Measurements from ENCODE around the gene PHAX.
"Not testable (repeated sequence)": the region's sequence is repeated elsewhere in the genome, so short reads cannot be mapped to it uniquely, and the experiment has no call there.

PHAX gene

GRCh38 chr5:126600631-126601511 is at the start of gene PHAX:
TSS of gene PHAX (plus strand) at chr5:126600947. CDS start at chr5:126600963, 16 bp downstream.
- DNase-seq: no peak

DNA sequence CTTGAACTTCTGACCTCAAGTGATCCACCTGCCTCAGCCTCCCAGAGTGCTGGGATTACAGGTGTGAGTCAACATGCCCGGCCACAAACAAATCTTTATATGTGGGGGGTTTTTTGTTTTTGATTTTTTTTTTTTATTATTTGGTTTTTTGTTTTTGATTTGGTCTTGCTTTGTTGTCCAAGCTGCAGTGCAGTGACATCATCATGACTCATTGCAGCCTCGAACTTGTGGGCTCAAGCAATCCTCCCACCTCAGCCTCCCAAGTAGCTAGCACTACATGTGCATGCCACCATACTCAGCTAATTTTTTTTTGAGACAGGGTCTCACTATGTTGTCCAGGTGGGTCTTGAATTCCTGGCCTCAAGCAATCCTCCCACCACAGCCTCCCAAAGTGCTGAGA is 48.1 kb upstream of the PHAX start:
- no peak for DNase-seq

DNA sequence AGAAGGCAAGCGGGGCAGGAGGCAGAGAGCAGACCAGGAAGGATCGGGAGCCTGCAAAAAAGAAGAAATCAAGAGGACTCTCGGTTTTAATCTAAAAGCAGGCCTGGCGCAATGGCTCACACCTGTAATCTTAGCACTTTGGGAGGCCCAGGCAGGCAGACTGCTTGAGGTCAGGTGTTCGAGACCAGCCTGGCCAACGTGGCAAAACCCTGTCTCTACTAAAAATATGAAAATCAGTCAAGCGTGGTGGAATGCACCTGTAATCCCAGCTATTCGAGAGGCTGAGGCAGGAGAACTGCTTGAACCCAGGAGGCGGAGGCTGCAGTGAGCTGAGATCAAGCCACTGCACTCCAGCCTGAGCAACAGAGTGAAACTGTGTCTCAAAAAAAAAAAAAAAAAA is 45.6 kb upstream of the PHAX start:
- not testable (repeated sequence) for DNase-seq

DNA sequence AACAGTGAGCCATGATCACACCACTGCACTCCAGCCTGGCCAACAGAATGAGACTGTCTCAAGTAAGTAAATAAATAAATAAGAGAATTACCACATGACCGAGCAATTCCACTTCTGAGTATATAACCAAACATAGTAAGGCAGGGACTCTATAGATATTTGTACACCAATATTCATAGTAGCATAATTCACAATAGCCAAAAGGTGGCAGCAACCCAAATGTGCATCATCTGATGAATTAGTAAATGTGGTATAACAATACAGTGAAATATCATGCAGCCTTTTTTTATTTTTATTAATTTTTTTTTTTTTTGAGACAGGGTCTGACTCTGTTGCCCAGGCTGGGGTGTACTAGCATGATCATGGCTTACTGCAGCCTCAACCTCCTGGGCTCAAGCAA is 38.8 kb upstream of the PHAX start:
- DNase-seq: no peak

GRCh38 chr5:126562823-126563222 is 37.9 kb upstream of the PHAX start:
- no peak for DNase-seq

GRCh38 chr5:126568206-126568755 is 32.5 kb upstream of the PHAX start:
- no peak for DNase-seq

DNA sequence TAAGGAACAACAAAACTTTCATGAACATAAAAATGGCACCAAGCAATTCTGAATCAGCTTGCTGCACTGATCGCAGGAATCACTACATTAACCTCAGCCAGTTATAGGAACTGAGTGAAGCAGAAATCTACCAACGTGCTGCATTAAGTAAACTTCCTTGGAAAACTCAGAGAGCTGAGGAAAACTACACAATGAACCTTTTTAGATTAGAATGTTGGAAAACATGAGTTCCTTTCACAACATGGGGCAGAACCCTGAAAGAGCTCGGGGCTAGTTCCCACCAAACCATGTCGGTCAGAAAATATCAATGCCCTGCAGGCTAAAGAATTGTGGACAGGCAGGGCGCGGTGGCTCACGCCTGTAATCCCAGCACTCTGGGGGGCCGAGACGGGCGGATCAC is 25.1 kb upstream of the PHAX start:
- DNase-seq: no peak

GRCh38 chr5:126576974-126577373 is 23.8 kb upstream of the PHAX start:
- DNase-seq: no peak

DNA sequence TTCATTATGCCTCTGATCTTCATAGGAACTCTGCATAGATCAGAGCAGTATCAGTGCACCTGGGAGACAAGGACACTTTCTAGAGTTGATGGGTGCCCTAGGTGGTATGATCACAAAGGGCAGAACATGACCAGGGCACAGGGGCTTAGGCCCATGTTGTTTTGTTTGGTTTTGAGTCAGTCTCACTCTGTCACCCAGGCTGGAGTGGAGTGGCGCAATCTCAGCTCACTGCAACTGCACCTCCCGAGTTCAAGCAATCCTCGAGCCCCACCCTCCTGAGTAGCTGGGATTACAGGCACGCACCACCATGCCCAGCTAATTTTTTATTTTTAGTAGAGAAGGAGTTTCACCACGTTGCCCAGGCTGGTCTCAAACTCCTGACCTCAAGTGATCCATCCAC is 23.3 kb upstream of the PHAX start:
- no peak for DNase-seq

- no peak for DNase-seq
Measured at GRCh38 chr5:126579716-126580115, 21.0 kb upstream of the PHAX start.

GRCh38 chr5:126583761-126584160 is 17.0 kb upstream of the PHAX start:
- no peak for DNase-seq

DNA sequence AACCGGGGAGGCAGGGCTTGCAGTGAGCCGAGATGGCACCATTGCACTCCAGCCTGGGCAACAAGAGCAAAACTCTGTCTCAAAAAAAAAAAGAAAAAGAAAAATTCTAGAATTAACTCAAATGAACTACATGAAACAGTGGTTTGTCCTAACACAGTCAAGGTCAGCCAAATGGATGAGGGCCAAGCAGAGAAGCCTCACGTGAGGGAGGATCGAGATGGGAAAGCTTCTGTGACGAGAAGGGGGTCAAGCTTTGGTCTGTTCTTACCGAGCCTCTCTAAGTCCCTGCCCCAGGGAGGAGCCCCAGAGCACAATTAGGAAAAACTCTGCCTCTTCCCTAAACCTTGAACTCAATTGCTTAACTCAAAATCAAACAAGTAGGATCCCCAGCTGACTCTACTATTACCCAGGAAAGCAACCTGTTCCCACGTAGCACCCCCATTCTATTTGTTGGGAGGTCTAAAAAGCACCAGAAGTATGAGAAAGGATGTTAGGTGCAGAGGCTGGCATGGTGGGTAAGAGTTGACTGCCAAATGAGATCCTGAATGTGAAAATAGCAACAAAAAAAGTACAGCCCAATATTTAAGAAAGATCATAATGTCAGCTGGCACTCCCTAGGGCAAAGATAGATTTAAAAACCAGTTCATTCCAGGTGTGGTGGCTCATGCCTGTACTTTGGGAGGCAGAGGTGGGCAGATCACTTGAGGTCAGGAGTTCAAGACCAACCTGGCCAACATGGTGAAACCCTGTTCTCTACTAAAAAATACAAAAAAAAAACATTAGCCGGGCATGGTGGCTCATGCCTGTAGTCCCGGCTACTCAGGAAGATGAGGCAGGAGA is 13.0 kb upstream of the PHAX start:
- no peak for DNase-seq

GRCh38 chr5:126589536-126590297 is 11.0 kb upstream of the PHAX start:
- DNase-seq: no peak

- no peak for DNase-seq
Measured at GRCh38 chr5:126591549-126591948, 9.2 kb upstream of the PHAX start.

DNA sequence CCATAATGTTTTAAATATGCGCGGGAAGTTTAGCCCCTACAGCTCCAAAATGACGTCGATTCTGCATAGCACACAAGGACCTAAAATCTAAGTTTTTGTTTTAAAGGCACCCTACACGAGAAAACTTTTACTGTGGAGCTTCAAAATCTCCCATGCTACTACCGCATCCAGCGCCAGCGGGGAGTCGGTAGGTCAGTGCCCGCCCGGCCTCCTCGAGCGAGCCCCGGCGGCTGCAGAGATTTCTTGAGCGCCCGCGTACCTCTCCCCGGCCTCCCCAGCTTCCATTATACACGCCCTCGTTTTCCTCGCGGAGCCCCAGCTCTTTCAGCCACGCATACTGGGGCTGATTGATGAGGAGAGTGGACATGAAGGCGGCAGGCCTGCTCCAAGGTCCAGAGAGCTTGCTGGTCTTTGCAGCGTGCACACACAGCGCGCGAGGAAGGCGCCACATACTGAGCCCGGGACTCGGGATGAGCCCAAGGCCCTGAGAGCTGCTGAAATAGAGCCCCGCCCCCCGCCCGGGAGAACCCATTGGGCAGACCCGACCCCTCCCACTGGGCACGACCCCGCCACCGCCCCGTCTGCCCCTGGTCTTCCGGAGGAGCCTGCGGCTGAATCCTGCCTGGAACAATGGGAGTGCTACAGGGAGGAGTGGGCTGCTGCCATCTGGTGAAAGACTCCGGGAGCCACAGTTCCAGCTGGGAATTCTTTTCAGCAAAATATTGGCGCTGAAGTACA is 5.8 kb upstream of the PHAX start, which contains the start of gene ALDH7A1:
Gene ALDH7A1 (minus strand): TSS at position 472 of the 738 bp plus-strand sequence. CDS start 21 bp downstream, at position 451.
- peak; percentile 63 for DNase-seq

DNA sequence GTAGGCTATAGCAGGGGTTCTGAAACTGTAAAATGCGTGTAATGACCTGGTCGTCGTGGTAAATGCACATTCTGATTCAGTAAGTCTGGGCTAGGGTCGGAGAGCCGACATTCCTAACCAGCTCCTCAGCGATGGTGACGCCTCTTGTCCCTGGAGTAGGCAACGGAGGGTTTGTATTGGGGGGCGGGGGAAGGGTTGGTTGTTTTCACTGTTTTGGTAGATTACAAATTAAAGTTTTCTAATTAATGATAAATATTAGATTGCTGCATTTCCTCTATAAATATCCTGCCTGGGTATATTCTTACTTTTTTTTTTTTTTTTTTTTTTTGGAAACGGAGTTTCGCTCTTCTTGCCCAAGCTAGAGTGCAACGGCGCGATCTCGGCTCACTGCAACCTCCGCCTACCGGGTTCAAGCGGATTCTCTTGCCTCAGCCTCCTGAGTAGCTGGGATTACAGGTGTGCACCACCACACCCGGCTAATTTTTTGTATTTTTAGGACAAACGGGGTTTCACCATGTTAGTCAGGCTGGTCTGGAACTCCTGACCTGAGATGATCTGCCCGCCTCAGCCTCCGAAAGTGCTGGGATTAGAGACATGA is 5.2 kb upstream of the PHAX start:
- no peak for DNase-seq

DNA sequence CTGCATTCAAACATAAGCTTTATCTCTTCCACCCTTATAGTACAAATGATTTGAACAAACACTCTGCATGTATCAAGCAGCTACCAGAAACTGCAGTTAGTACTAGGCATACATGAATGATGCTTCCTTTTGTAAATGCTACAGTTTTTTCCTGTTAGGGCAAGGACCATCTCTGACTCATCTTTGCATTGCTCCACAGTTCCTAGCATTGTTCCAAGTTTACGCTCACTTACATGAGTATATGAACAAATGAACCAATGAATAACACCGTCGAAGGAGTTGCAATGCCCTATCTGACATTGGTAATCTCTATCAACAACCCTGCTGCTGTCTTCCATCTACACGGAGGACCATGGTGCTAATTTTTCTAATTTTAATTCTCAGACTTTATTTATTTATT is 3.6 kb upstream of the PHAX start:
- no peak for DNase-seq

GRCh38 chr5:126599499-126599898 is 1.2 kb upstream of the PHAX start:
- DNase-seq: no peak

- not testable (repeated sequence) for DNase-seq
Measured at GRCh38 chr5:126599971-126600630, 646 bp upstream of the PHAX start.

GRCh38 chr5:126603402-126603991 is 2.8 kb downstream of the PHAX start:
- no peak for DNase-seq

GRCh38 chr5:126605525-126605924 is 4.8 kb downstream of the PHAX start:
- no peak for DNase-seq
